Activated T-cell treated with anti-CD3 and anti-CD28 coated beads, Interleukin-2, amount 50 U/mL, for 24 hours (primary cell): ENCODE data around the gene CENPO.
A peak's percentile ranks its signal among the peaks of the same experiment; 100 is the strongest.

Experiments
- DNase-seq: peaks from one replicate; pipeline ENCODE4 v3.0.0-alpha.2; 2020
- H3K27ac Mint-ChIP-seq: 2 replicates; pipeline ENCODE4 v1.8.0; 2020; ENCODE audit warnings: mild to moderate bottlenecking, mixed read lengths
- H3K27me3 Mint-ChIP-seq: 2 replicates; pipeline ENCODE4 v1.8.0; 2020; ENCODE audit warnings: mixed read lengths
- H3K36me3 Mint-ChIP-seq: 2 replicates; pipeline ENCODE4 v1.8.0; 2020; ENCODE audit warnings: low read depth, mixed read lengths
- H3K4me1 Mint-ChIP-seq: 2 replicates; pipeline ENCODE4 v1.8.0; 2020; ENCODE audit warnings: low read depth, mixed read lengths
- H3K4me3 Mint-ChIP-seq: 2 replicates; pipeline ENCODE4 v1.8.0; 2020; ENCODE audit warnings: mild to moderate bottlenecking, moderate library complexity, mixed read lengths
- H3K9me3 Mint-ChIP-seq: 2 replicates; pipeline ENCODE4 v1.8.0; 2020; ENCODE audit warnings: mixed read lengths

CENPO gene

DNA sequence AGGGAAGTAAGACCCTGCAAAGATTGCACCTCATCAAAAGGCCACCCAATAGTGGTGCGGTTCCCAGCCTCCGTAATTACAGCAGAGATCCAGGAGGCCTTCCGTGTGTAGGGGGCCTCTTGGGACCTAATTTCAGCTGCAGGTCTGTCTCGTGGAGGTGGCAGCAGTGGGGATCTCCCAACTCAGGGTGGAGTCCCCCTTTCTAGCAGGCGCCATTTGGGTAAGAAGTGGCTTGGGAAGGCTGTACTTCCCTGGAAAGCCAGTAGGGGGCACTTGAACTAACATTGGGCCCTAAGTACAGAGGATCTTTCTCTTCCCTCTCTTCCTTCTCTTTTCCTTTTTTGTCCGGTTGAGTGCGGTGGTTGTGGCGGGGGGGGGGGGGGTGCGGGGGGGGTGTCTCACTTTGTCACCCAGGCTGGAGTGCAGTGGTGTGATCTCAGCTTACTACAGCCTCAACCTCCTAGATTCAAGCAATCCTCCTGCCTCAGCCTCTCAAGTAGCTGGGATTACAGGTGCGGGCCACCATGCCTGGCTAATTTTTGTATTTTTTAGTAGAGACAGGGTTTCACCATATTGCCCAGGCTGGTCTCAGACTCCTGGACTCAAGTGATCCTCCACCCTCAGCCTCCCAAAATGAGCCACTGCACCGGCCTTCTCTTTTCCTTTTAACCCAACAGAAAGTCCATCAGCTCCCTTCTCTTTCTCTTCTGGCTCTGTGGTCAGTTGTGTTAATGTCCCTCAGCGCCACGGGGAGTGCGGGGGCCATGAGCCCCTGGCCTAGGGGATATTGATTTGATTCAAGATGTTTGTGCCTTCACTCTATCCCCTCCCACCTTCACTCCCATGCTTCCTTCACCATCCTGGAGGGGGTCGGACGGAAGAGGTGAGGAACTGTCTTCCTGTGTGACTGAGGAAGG, 32.0 kb downstream of the CENPO start:
- Mint-ChIP-seq H3K9me3 (no peaks in the 10 kb centered on the region), H3K27me3 (no peaks in the 10 kb centered on the region), H3K27ac (peak overlapping the region; percentile 83), H3K4me1 (peaks cover 24% of the 10 kb centered on the region), H3K4me3 (no peak overlapping the region), H3K36me3 (peaks cover 92% of the 10 kb centered on the region)
- DNase-seq: peak; percentile 44

DNA sequence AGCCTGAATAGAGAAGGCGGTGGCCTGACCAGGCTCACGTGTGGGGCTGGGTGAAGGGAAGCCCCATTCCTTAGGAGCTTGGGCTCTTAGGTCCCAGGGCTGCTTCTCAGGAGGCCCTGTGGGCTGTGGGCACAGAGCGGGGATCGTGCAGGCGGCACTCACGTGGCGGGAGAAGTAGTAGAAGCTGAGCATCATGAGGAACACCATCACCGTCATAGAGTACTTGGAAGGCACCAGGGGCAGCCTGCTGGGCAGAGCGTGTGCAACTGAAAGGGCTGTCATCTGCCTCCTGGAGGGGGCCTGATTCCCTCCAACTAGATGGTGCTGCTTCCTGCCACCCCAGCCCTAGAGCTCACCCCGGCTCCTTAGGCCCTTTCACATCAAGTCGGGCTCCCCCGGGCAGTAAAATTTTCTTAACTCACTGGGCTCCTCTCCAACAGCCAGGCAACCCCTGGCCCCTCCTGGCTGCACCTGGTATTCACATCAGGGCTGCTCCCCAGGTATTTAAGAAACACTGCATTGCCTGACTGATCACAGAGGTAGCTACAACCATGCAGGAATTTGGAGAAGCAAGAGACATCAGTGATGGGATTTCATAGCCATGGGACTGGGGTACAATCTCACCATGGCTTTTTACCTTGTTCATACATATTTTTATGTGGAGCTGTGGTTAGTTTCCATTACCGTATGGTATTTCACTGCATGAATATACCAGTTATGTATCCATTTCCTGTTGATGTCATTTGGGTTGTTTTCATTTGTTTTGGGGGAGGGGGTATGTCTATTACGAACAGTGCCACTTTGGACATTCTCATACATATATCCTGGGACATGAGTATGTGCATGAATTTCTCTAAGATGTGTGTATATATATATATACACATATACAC, 32.9 kb downstream of the CENPO start:
- peaks cover 24% of the 10 kb centered on the region for H3K4me1 Mint-ChIP-seq
- no peaks in the 10 kb centered on the region for H3K9me3 Mint-ChIP-seq
- DNase-seq: peak; percentile 30
- no peak overlapping the region for H3K4me3 Mint-ChIP-seq
- H3K36me3 Mint-ChIP-seq: peaks cover 91% of the 10 kb centered on the region
- peak overlapping the region; percentile 83 for H3K27ac Mint-ChIP-seq
- no peaks in the 10 kb centered on the region for H3K27me3 Mint-ChIP-seq

DNA sequence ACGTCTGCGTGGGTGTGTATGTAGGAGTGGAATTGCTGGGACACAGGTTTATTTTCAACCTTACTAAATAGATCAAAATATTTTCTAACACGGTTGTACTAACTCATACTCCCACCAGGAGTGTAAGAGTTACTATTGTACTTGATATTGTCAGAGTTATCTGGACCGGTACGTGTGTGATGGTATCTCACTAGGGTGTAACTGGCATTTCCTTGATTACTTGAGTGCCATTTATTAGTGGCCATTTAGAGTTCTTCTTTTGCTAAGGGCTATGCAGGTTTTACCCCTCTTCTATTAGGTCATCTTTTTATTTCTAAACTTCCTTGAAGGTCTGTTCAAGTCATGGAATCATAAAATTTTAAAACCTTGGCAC, 33.5 kb downstream of the CENPO start:
- Mint-ChIP-seq H3K4me3 (no peak overlapping the region), H3K9me3 (no peaks in the 10 kb centered on the region), H3K27ac (peak overlapping the region; percentile 83), H3K36me3 (peaks cover 89% of the 10 kb centered on the region), H3K27me3 (no peaks in the 10 kb centered on the region), H3K4me1 (peaks cover 24% of the 10 kb centered on the region)
- DNase-seq: no peak

DNA sequence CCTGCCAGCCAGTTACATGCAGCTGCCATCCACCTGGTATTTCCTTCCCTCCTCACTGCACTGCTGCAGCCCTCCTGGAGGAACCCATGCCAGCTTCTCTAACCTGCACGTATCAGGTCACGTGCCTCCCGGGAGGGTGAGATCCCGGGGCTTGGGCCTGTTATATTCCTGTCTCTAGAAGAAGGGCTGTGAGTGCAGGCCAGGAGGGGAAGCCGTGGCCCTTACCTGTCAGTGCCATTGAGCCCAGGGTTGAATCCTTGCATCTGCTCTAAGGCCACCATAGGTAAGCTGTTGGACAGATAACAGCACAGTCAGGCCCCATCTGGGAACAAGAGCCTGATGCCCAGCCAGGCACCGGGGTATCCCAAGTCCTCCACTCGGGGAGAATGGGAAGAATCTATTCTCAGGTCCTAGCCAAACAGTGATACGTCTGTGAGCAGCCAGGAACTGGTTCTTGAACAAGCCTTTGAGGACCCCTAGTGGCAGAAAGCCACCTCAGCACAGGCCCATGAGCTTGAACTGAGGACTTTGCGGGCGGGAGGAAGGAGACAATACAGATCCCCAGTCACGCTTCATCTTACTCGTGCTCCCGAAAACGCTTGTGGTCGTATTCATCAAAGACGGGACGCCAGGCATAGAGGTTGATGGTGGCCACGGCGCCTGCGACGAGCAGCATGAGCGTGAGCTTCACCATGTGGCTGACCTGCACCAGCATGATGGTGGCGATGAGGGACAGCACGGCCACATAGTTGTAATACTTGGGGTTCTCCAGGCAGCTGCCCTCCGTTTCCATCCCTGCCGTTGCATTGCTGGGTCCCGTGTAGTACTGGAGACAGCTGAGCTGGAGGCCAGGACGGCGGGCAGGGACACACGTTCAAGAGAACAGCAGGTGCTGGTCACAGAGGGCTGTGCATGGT, 34.4 kb downstream of the CENPO start:
- H3K4me3 Mint-ChIP-seq: no peak overlapping the region
- peak; percentile 78 for DNase-seq
- H3K27me3 Mint-ChIP-seq: no peaks in the 10 kb centered on the region
- peaks cover 85% of the 10 kb centered on the region for H3K36me3 Mint-ChIP-seq
- peaks cover 24% of the 10 kb centered on the region for H3K4me1 Mint-ChIP-seq
- peak overlapping the region; percentile 23 for H3K27ac Mint-ChIP-seq
- H3K9me3 Mint-ChIP-seq: no peaks in the 10 kb centered on the region

DNA sequence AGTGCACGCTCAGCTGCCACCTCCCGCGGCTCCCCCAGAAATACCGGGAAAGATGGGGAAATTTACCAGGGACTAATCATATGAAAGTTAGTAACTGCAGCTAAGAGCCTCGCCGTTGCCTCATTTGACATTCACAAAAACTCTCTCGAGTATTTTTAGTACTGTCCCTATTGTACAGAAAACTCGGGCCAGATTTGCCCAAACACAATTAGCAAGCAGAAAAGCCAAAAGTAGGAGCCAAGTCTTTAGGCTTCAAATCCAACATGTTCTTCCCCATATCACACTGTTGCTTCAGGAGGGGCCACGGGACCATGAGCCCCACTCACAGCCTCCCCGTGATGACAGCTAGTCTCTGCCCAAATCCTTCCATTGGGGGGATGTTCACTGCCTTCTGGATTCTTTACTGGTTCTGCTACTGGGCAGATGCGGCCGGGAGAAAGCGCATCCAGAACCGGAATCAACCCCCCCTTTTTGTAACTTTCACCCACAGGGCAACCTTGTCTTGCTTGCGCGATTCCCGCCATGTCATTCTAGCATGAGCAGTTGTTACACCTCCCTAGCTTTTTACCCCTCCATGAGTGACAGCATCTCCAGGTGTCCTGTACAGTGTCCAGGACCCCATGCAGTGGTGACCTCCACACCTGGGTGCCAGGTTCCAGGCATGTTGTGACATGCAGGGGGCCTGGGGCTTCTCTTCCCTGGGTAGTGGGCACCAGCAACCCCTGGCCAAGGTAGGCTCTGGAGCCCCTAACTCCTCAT, 35.2 kb downstream of the CENPO start:
- Mint-ChIP-seq H3K27me3 (no peaks in the 10 kb centered on the region), H3K4me1 (peaks cover 24% of the 10 kb centered on the region), H3K27ac (peak overlapping the region; percentile 63), H3K36me3 (peaks cover 83% of the 10 kb centered on the region), H3K9me3 (no peaks in the 10 kb centered on the region), H3K4me3 (no peak overlapping the region)
- peak; percentile 26 for DNase-seq

DNA sequence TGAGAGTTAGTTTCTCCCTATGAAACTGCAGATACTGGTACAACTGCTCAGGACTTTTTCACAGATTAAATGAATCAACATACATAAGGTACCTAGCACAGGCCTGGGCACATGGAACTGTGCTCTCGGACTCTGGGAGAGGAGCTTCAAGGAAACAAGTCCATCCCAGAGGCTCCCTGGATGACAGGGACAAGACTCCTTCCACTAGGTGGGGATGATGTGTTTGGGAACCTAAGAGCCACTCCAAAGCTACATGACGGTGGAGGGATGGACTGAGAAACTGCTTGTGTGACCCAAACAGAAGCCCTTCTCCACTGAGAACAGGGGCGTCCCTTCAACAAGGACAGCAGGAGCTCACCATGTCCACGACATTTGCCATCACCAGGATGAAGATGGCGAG, 37.1 kb downstream of the CENPO start:
- DNase-seq: no peak
- peaks cover 80% of the 10 kb centered on the region for H3K36me3 Mint-ChIP-seq
- H3K9me3 Mint-ChIP-seq: no peaks in the 10 kb centered on the region
- H3K4me1 Mint-ChIP-seq: peaks cover 21% of the 10 kb centered on the region
- H3K4me3 Mint-ChIP-seq: no peak overlapping the region
- no peaks in the 10 kb centered on the region for H3K27me3 Mint-ChIP-seq
- H3K27ac Mint-ChIP-seq: no peak overlapping the region

DNA sequence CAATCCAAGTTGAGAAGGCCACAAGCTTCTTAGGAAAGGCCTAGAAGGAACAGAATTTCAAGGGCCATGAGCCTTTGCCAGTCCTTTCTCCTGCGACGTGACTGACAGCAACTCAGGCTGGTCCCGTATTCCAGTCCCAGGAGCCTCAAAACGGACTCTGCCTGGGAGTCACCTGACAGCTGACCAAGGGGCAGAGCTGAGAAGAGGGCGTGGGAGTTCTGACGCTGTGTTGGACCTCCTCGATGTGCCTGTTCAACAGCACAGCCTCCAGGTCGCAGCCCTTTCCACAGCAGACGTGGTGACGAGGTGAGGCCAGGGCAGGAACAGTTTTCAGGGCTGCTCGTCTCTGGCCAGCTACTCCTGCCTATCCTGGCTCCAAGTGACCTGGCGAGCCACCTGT, 37.6 kb downstream of the CENPO start:
- no peaks in the 10 kb centered on the region for H3K9me3 Mint-ChIP-seq
- H3K27ac Mint-ChIP-seq: no peak overlapping the region
- H3K4me1 Mint-ChIP-seq: peaks cover 18% of the 10 kb centered on the region
- no peaks in the 10 kb centered on the region for H3K27me3 Mint-ChIP-seq
- no peak overlapping the region for H3K4me3 Mint-ChIP-seq
- peaks cover 80% of the 10 kb centered on the region for H3K36me3 Mint-ChIP-seq
- no peak for DNase-seq

DNA sequence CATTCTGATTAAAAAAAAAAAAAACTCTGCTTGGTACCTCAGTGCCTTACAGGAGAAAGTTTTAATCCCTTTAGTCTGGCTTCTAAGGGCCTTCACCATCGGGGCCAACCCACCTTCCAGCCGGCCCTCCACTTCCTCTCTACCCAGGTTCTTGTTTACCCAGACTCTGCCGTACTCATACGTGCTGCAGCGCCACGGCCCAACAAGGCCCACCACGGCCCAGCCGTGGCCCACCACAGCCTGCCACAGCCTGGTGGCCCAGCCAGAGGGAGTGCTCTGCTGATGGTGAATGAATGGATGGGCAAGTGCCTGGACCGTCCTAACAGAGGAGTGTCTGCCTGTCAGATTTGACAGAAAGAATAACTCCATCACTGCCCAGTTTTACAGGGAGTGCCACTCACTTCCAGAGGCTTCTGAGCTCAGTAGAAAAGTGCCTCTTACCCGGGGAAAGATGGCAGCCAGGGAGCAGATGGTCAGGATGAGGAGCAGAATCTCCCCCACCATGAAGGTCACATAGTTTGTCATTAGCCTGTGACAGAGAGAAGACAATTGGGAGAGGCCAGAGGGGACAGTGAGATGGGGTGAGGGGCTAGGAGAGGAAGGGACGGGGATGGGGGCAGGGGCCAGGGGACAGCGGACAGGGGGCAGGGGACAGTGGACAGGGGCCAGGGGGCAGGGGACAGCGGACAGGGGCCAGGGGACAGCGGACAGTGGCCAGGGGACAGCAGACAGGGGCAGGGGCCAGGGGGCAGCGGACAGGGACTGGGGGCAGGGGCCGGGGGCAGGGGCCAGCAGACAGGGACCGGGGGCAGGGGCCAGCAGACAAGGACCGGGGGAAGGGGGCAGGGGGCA, 38.2 kb downstream of the CENPO start:
- Mint-ChIP-seq H3K4me1 (peaks cover 12% of the 10 kb centered on the region), H3K4me3 (no peak overlapping the region), H3K36me3 (peaks cover 80% of the 10 kb centered on the region), H3K27me3 (no peaks in the 10 kb centered on the region), H3K9me3 (no peaks in the 10 kb centered on the region), H3K27ac (peak overlapping the region; percentile 57)
- no peak for DNase-seq

DNA sequence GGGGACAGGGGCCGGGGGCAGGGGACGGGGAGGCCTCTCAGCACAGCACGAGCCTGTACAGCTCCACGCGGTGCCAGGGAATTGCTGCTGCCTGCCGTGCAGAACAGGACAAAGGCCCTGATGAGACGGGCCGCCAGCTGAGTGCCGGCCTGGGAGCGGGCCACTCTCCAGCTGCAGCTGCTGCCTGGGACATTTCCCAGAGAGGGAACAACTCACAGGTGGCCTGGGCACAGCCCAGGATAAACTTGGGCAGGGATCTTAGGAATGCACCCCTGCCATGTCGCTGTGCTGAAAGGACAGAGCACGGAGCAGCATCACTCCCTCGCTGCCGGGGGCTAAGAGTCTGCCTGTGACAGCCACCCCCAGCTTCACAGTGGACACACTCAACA, 38.8 kb downstream of the CENPO start:
- Mint-ChIP-seq H3K36me3 (peaks cover 80% of the 10 kb centered on the region), H3K4me3 (no peak overlapping the region)

DNA sequence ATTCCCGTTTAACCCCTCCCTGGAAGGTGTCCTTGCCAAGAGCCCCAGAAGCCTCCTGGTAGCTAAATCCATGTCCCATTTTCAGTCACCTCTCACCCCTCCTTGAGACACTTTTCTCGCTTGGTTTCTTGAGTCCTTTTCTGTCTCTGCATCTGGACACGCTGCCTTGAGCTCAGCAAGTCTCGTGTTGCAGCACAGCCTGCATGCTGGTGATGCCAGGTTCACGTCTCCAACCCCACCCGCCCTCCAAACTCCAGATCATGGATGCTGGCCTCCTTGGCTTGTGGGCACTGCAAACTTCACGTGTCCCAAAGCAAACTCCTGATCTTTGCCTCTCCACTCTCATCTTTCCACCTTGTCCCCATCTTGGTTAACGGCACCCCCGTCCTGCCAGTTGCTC, 39.3 kb downstream of the CENPO start:
- Mint-ChIP-seq H3K27ac (no peak overlapping the region), H3K9me3 (no peaks in the 10 kb centered on the region), H3K4me3 (no peak overlapping the region), H3K36me3 (peaks cover 80% of the 10 kb centered on the region), H3K27me3 (no peaks in the 10 kb centered on the region), H3K4me1 (peaks cover 2% of the 10 kb centered on the region)
- no peak for DNase-seq

More for the DNA sequence above, 38.8 kb downstream of the CENPO start:
- Mint-ChIP-seq H3K27me3 (no peaks in the 10 kb centered on the region), H3K4me1 (peaks cover 5% of the 10 kb centered on the region), H3K9me3 (no peaks in the 10 kb centered on the region), H3K27ac (no peak overlapping the region)
- DNase-seq: peak; percentile 17

DNA sequence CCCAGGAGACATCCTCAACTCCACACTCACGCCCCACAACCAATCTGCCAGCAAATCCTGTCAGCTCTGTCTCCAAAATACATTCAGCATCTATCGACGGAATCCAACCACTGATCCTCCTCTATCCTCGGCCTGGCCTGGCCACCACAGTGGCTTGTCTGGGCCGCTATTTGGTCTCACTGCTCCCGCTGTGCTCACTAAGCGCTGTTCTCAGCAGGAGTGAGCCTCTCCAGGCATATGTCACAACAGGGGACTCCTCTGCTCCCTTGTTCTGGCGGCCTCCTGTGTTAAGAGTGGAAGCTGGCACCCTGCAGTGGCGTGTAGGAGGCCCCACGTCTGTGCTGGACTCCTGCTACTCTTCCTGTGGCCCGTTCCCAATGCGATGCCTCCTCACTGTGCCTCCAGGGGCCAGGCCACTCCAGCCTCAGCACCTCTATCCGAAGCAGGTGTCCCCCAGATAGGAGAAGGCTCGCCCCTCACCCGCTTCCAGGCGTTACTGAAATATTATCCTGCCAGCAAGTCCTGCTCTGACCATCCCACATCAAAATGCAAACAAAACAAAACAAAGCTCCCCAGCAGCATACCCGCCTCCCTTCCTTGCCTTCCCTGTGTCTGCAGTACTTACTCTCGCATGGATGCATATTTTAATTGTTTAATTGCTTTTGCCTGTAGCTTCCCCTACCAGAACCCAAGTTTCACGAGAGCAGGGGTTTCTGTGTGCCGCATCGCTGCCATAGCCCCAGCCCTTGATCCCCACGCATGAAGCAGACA, 39.9 kb downstream of the CENPO start:
- H3K4me1 Mint-ChIP-seq: no peaks in the 10 kb centered on the region
- DNase-seq: no peak
- no peak overlapping the region for H3K4me3 Mint-ChIP-seq
- peaks cover 80% of the 10 kb centered on the region for H3K36me3 Mint-ChIP-seq
- H3K27me3 Mint-ChIP-seq: no peaks in the 10 kb centered on the region
- H3K9me3 Mint-ChIP-seq: no peaks in the 10 kb centered on the region
- H3K27ac Mint-ChIP-seq: no peak overlapping the region
